Measurements from ENCODE around the gene FAM180A. TPM values are rescaled to one million over a fixed set of nuclear protein-coding genes. Genes with fewer than 3 reads are reported as not detected.

The FAM180A gene
- total RNA-seq, 1 donor from 2014 or later, result 1.7 TPM

- no peak for DNase-seq (ENCODE audit: low spot score)
Measured at GRCh38 chr7:135684699-135685098, 63.9 kb downstream of the FAM180A start.

- DNase-seq (ENCODE audit: low spot score), result peak; percentile 59
Measured at GRCh38 chr7:135684136-135684535, 64.5 kb downstream of the FAM180A start.

GRCh38 chr7:135683609-135684008 lies 65.0 kb downstream of the FAM180A start:
- DNase-seq (ENCODE audit: low spot score), result no peak

GRCh38 chr7:135682191-135682590 lies 66.4 kb downstream of the FAM180A start:
- no peak for DNase-seq (ENCODE audit: low spot score)

GRCh38 chr7:135681762-135682161 lies 66.9 kb downstream of the FAM180A start:
- no peak for DNase-seq (ENCODE audit: low spot score)

Other genes starting within 250 kb of the FAM180A start
- 14.4 TPM for gene CNOT4, start 238.7 kb downstream of the FAM180A start, total RNA-seq (ENCODE audit: insufficient read depth, low replicate concordance)
- gene NUP205, start 190.9 kb downstream of the FAM180A start, total RNA-seq (ENCODE audit: insufficient read depth, low replicate concordance), result 53.2 TPM
- gene STMP1, start 86.3 kb downstream of the FAM180A start, total RNA-seq (ENCODE audit: insufficient read depth, low replicate concordance), result 26.0 TPM
- 6.5 TPM for gene SLC13A4, start 20.6 kb downstream of the FAM180A start, total RNA-seq (ENCODE audit: insufficient read depth, low replicate concordance)
- gene MTPN, start 228.5 kb upstream of the FAM180A start, total RNA-seq (ENCODE audit: insufficient read depth, low replicate concordance), result 87.2 TPM

Measured in umbilical cord (tissue), 2 donors.